ENCODE results near the gene BCAS4. TPM values are rescaled to one million over a fixed set of nuclear protein-coding genes. Genes with fewer than 3 reads are reported as not detected.

Gene BCAS4
- total RNA-seq, 4 donors from 2014 or later = 0.30 to 0.84 (median 0.51) TPM

DNA sequence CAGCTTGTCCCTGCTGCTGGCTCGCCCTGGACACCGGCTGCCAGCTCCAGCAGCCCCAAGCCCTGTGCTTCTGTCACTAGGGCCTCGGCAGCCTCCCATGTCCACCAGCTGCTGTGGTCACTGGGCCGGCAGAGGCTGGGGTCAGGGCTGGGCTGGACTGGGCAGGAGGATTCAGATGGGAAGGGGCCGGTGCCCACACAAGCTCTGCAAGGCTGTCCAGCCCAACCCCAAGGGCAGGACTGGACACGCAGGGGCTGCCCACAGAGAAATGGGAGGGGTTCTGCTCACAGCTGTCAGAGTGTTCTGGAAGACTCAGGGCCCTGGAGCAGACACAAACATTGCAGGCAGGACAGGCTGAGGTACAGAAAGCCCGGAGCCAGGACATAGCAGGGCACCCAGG lies 70.7 kb downstream of the BCAS4 start:
- H3K36me3 ChIP-seq = no peaks in the 10 kb centered on the region
- DNase-seq (ENCODE audit: low spot score in 2 of 2) = no peak
- no peak overlapping the region for H3K27ac ChIP-seq
- TF ChIP-seq POLR2A (IDR thresholded peaks at IDR 0.05) (no peak), EP300 (IDR thresholded peaks at IDR 0.05) (no peak)
- TF ChIP-seq, protein P1, sequence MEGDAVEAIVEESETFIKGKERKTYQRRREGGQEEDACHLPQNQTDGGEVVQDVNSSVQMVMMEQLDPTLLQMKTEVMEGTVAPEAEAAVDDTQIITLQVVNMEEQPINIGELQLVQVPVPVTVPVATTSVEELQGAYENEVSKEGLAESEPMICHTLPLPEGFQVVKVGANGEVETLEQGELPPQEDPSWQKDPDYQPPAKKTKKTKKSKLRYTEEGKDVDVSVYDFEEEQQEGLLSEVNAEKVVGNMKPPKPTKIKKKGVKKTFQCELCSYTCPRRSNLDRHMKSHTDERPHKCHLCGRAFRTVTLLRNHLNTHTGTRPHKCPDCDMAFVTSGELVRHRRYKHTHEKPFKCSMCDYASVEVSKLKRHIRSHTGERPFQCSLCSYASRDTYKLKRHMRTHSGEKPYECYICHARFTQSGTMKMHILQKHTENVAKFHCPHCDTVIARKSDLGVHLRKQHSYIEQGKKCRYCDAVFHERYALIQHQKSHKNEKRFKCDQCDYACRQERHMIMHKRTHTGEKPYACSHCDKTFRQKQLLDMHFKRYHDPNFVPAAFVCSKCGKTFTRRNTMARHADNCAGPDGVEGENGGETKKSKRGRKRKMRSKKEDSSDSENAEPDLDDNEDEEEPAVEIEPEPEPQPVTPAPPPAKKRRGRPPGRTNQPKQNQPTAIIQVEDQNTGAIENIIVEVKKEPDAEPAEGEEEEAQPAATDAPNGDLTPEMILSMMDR (IDR thresholded peaks at IDR 0.05) = no peak
- H3K27me3 ChIP-seq = no peaks in the 10 kb centered on the region
- H3K9me3 ChIP-seq = no peaks in the 10 kb centered on the region
- H3K4me1 ChIP-seq = no peaks in the 10 kb centered on the region
- H3K4me3 ChIP-seq = no peak overlapping the region
- WGBS, 2 donors = 67 to 80% methylated on average over 7 of the region's 7 CpGs

DNA sequence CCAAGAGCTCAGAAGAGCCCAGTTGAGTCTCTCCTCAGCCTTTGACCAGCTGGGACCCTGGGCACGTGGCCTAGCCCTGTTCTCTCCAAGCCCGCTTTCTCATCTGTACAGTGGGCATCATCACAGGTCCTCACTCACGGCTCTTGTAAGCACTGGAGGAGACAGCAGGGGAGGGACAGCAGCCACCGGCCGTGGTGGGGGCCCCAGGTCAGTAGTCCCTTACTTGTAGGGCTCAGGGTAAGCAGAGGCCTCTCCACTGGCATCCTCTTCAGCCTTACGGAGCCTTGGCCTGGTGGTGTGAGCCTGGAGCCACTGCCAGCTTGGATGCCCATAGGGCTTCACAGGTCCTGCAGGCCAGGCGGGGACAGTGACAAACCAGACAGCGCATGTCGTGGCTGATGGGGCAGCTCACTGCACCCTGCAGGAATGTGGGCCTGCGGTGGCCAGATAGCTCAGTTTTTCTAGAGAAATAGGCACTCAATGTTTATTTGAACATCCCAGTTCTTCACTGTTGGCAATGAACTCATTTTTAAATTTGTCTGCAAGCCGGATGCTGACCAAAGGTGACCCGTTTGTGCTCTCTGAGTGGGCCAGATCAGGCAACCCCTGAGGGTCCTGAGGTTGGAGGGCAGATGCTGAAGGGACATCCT lies 71.3 kb downstream of the BCAS4 start:
- H3K9me3 ChIP-seq = no peaks in the 10 kb centered on the region
- TF ChIP-seq POLR2A (IDR thresholded peaks at IDR 0.05) = no peak
- TF ChIP-seq, protein P1 (IDR thresholded peaks at IDR 0.05) = no peak
- no peak for TF ChIP-seq EP300 (IDR thresholded peaks at IDR 0.05)
- 78 to 87% methylated on average over 11 to 12 of the region's 12 CpGs for WGBS, 2 donors
- no peaks in the 10 kb centered on the region for H3K36me3 ChIP-seq
- no peaks in the 10 kb centered on the region for H3K4me1 ChIP-seq
- H3K27ac ChIP-seq = no peak overlapping the region
- no peak for DNase-seq (ENCODE audit: low spot score in 2 of 2)
- H3K27me3 ChIP-seq = no peaks in the 10 kb centered on the region
- H3K4me3 ChIP-seq = no peak overlapping the region

GRCh38 chr20:50866831-50867230 lies 72.0 kb downstream of the BCAS4 start:
- H3K4me3 ChIP-seq = no peak overlapping the region
- TF ChIP-seq EP300 (IDR thresholded peaks at IDR 0.05) (no peak), POLR2A (IDR thresholded peaks at IDR 0.05) (no peak)
- H3K36me3 ChIP-seq = no peaks in the 10 kb centered on the region
- no peaks in the 10 kb centered on the region for H3K9me3 ChIP-seq
- H3K27me3 ChIP-seq = no peaks in the 10 kb centered on the region
- H3K27ac ChIP-seq = no peak overlapping the region
- no peaks in the 10 kb centered on the region for H3K4me1 ChIP-seq
- 38 to 61% methylated on average over 9 of the region's 9 CpGs for WGBS, 2 donors
- no peak for DNase-seq (ENCODE audit: low spot score in 2 of 2)

DNA sequence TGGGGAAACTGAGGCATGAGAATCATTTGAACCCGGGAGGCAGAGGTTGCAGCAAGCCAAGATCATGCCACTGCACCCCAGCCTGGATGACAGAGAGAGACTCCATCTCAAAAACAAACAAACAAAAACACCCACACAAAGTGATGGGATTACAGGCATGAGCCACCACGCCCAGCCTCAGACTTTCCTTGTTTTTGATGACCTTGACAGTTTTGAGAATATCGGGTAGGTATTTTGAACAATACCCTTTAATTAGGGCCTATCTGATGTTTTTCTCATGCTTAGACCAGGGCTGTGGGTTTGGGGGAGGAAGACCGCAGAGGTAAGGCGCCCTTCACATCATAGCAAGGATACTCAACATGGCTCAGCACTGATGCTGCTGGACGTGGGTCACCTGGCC lies 72.9 kb downstream of the BCAS4 start:
- no peak for DNase-seq (ENCODE audit: low spot score in 2 of 2)
- Histone ChIP-seq H3K4me1 (no peaks in the 10 kb centered on the region), H3K4me3 (no peak overlapping the region), H3K27ac (no peak overlapping the region), H3K36me3 (no peaks in the 10 kb centered on the region), H3K9me3 (no peaks in the 10 kb centered on the region), H3K27me3 (no peaks in the 10 kb centered on the region)
- no peak for TF ChIP-seq POLR2A (IDR thresholded peaks at IDR 0.05)
- TF ChIP-seq EP300 (IDR thresholded peaks at IDR 0.05) = no peak
- TF ChIP-seq, protein P1 (IDR thresholded peaks at IDR 0.05) = no peak
- WGBS, 2 donors = 90 to 94% methylated on average over 6 of the region's 6 CpGs

- 92% methylated on average over 10 to 11 of the region's 11 CpGs for WGBS, 2 donors
Observed at GRCh38 chr20:50868509-50869495, 73.9 kb downstream of the BCAS4 start.

More at GRCh38 chr20:50868509-50869495, 73.9 kb downstream of the BCAS4 start:
- no peaks in the 10 kb centered on the region for H3K4me1 ChIP-seq
- no peak overlapping the region for H3K27ac ChIP-seq
- H3K36me3 ChIP-seq = no peaks in the 10 kb centered on the region
- no peak for DNase-seq (ENCODE audit: low spot score in 2 of 2)
- no peaks in the 10 kb centered on the region for H3K9me3 ChIP-seq
- TF ChIP-seq, protein P1 (IDR thresholded peaks at IDR 0.05) = no peak
- TF ChIP-seq EP300 (IDR thresholded peaks at IDR 0.05) = no peak
- no peak for TF ChIP-seq POLR2A (IDR thresholded peaks at IDR 0.05)
- no peaks in the 10 kb centered on the region for H3K27me3 ChIP-seq
- H3K4me3 ChIP-seq = no peak overlapping the region

All from tibial nerve (tissue), 4 donors.